SK-N-SH (cell line): ENCODE results near the gene PKP1. TPM values are rescaled to one million over a fixed set of nuclear protein-coding genes. Genes with fewer than 3 reads are reported as not detected.
A peak's percentile ranks its signal among the peaks of the same experiment; 100 is the strongest.

ENCODE experiments used
- CTCF ChIA-PET: fragments of 300-600, 350-600 bp; formaldehyde crosslinking; extraction: SDS; loops from one replicate; lab custom pipeline; 2021; lab: Yijun Ruan, JAX
- POLR2A ChIA-PET: fragments of 350-600 bp; sonication (Branson Sonifier 250); formaldehyde crosslinking; extraction: SDS; loops from one replicate; lab custom pipeline; 2020; ENCODE audit warnings: antibody characterized with exemption, inconsistent platforms; lab: Yijun Ruan, JAX
- DNase-seq: peaks from one replicate; pipeline ENCODE4 v3.0.0; 2012
- H2AFZ ChIP-seq: fragments of 200-600 bp; sonication (generic); 2 replicates; pipeline ENCODE4 v1.8.1; 2016; ENCODE audit warnings: antibody characterized with exemption, mild to moderate bottlenecking, low read depth
- H3F3A ChIP-seq: fragments of 200-600 bp; sonication (generic); replicated peaks from 2 replicates; pipeline ENCODE3; 2016; ENCODE audit warnings: antibody characterized with exemption, mild to moderate bottlenecking; ENCODE audit not compliant: insufficient read depth
- H3K27ac ChIP-seq, 2 experiments: fragments of 200-500 bp in 1 of 2; fragments of 200-600 bp in 1 of 2; sonication (Bioruptor generic) in 1 of 2; sonication (generic), shearing (Covaris generic) in 1 of 2; 2 replicates each; pipeline versions ENCODE4 v1.5.1 to v1.6.1; 2014 to 2016; ENCODE audit warnings: low read depth in 2 of 2, inconsistent platforms in 1 of 2, low read length in 1 of 2, mild to moderate bottlenecking in 1 of 2, mixed read lengths in 1 of 2
- H3K27me3 ChIP-seq: fragments of 200-600 bp; sonication (generic), shearing (Covaris generic); 2 replicates; pipeline ENCODE4 v1.6.1; 2016; ENCODE audit warnings: mixed run types; ENCODE audit not compliant: insufficient read depth
- H3K36me3 ChIP-seq, 2 experiments: fragments of 200-500 bp in 1 of 2; fragments of 200-600 bp in 1 of 2; sonication (Bioruptor generic) in 1 of 2; sonication (generic) in 1 of 2; replicated peaks in 1 of 2; 2 replicates each; pipeline versions ENCODE3 to v1.5.1; 2014 to 2016; ENCODE audit warnings: low read length in 1 of 2, mild to moderate bottlenecking in 1 of 2; ENCODE audit not compliant: insufficient read depth in 2 of 2, control insufficient read depth in 1 of 2
- H3K4me1 ChIP-seq, 2 experiments: fragments of 200-500 bp in 1 of 2; fragments of 200-600 bp in 1 of 2; sonication (Bioruptor generic) in 1 of 2; sonication (generic), shearing (Covaris generic) in 1 of 2; 2 replicates each; pipeline versions ENCODE4 v1.5.1 to v1.6.1; 2014 to 2016; ENCODE audit warnings: low read depth in 1 of 2, low read length in 1 of 2, mixed run types in 1 of 2; ENCODE audit not compliant: insufficient read depth in 2 of 2, control insufficient read depth in 1 of 2
- H3K4me2 ChIP-seq: fragments of 200-600 bp; sonication (generic), shearing (Covaris generic); 2 replicates; pipeline ENCODE4 v1.6.1; 2017; ENCODE audit warnings: mixed run types
- H3K4me3 ChIP-seq, 2 experiments: fragments of 200-500 bp in 1 of 2; fragments of 200-600 bp in 1 of 2; sonication (Bioruptor generic) in 1 of 2; sonication (generic), shearing (Covaris generic) in 1 of 2; 2 replicates each; pipeline versions ENCODE4 v1.5.1 to v1.8.1; 2014 to 2016; ENCODE audit warnings: low read depth in 2 of 2, inconsistent platforms in 1 of 2, low read length in 1 of 2, mild to moderate bottlenecking in 1 of 2, mixed read lengths in 1 of 2, moderate library complexity in 1 of 2
- H3K79me2 ChIP-seq: fragments of 200-600 bp; sonication (generic); 2 replicates; pipeline ENCODE4 v1.8.1; 2017; ENCODE audit warnings: mild to moderate bottlenecking; ENCODE audit not compliant: insufficient read depth
- H3K9ac ChIP-seq: fragments of 200-600 bp; sonication (generic); 2 replicates; pipeline ENCODE4 v1.6.1; 2017; ENCODE audit warnings: mixed run types
- H3K9me2 ChIP-seq: fragments of 200-600 bp; sonication (generic); 2 replicates; pipeline ENCODE4 v1.6.1; 2017; ENCODE audit warnings: mixed run types
- H3K9me3 ChIP-seq: fragments of 200-600 bp; sonication (generic); 2 replicates; pipeline ENCODE4 v1.6.1; 2017; ENCODE audit warnings: mixed run types, mild to moderate bottlenecking, moderate library complexity
- H4K20me1 ChIP-seq: fragments of 200-600 bp; sonication (generic); 2 replicates; pipeline ENCODE4 v1.6.1; 2017; ENCODE audit warnings: mild to moderate bottlenecking, mixed run types; ENCODE audit not compliant: insufficient read depth
- FOSL2 ChIP-seq: IDR thresholded peaks from 2 replicates; pipeline ENCODE4 v1.4.0; 2012; ENCODE audit warnings: low read depth, mild to moderate bottlenecking, moderate library complexity, borderline replicate concordance
- FOXM1 ChIP-seq: IDR thresholded peaks from 2 replicates; pipeline ENCODE4 v1.4.0; 2012; ENCODE audit warnings: low read depth, mild to moderate bottlenecking
- MXI1 ChIP-seq: IDR thresholded peaks from 2 replicates; pipeline ENCODE4 v1.6.1; 2012; ENCODE audit warnings: mild to moderate bottlenecking, low read depth, low read length, improper control_type of control experiment
- NFIC ChIP-seq: IDR thresholded peaks from 2 replicates; pipeline ENCODE4 v1.4.0; 2012; ENCODE audit warnings: borderline replicate concordance
- NRF1 ChIP-seq: IDR thresholded peaks from 2 replicates; pipeline ENCODE4 v1.6.1; 2012; ENCODE audit warnings: low read depth, mild to moderate bottlenecking, low read length
- RCOR1 ChIP-seq: fragments of 150-350 bp; IDR thresholded peaks from 2 replicates; pipeline ENCODE4 v1.6.1; 2017; ENCODE audit warnings: antibody characterized with exemption, low read length
- RFX5 ChIP-seq: IDR thresholded peaks from 2 replicates; pipeline ENCODE4 v1.6.1; 2012; ENCODE audit warnings: mild to moderate bottlenecking, improper control_type of control experiment, low read length
- RXRA ChIP-seq: IDR thresholded peaks from 2 replicates; pipeline ENCODE4 v1.4.0; 2012; ENCODE audit warnings: low read depth, mild to moderate bottlenecking, borderline replicate concordance
- USF1 ChIP-seq: IDR thresholded peaks from 2 replicates; pipeline ENCODE4 v1.4.0; 2012; ENCODE audit warnings: low read depth, borderline replicate concordance
- YY1 ChIP-seq: IDR thresholded peaks from 2 replicates; pipeline ENCODE4 v1.4.0; 2012; ENCODE audit warnings: low read depth, mild to moderate bottlenecking
- WGBS: methylation state at CpG from one replicate; pipeline ENCODE4 v1.1.6; 2017; ENCODE audit warnings: low lambda C conversion rate; 5-methylcytosine and 5-hydroxymethylcytosine counted together
- polyA plus RNA-seq, 3 experiments: library from polyadenylated mRNA; depleted of rRNA; stranded (reverse); fragments of >200 nt; gene quantifications; 2 replicates each; pipeline ENCODE4 v1.2.3, GENCODE V29; 2012
- TF ChIP-seq, protein P1 (sequence below): IDR thresholded peaks from 2 replicates; pipeline ENCODE4 v1.6.1; 2012; ENCODE audit warnings: mild to moderate bottlenecking, low read depth, low read length, moderate library complexity

PKP1 gene
- polyA plus RNA-seq, 1 of the 3 experiments (the other 2 are of a cell fraction), result not detected

- TF ChIP-seq RCOR1 (no peak), YY1 (no peak), FOSL2 (no peak)
Measured at GRCh38 chr1:201298396-201299381, 15.4 kb downstream of the PKP1 start (continued).

DNA sequence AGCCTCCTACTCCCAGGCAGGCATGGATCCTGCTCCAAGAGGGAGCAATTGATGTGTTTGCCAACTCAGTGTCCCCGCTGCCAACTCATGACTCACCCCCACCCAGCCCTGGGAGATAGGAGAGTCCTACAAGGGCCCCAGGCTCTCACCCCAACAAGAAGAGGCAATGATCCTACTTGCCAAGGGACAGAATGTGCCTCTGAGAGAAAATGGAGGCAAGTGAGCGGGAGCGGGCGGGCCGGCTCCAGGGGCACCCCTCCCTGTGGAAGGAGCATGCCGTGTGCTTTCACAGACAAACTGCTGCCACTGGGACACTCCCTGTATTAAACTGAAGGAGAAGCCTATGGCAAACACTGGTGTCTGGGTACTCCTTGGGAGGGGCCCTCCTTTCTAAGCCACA lies 16.7 kb downstream of the PKP1 start:
- Histone ChIP-seq H3K27me3 (no peaks in the 10 kb centered on the region), H3K4me1 (peaks cover 3 to 54% of the 10 kb centered on the region in 2 experiments; a peak in 3 of 4 replicates), H3F3A (peaks cover 5% of the 10 kb centered on the region), H3K36me3 (no peaks in the 10 kb centered on the region), H3K4me3 (no peak overlapping the region), H4K20me1 (no peaks in the 10 kb centered on the region), H3K79me2 (no peaks in the 10 kb centered on the region), H2AFZ (no peak overlapping the region), H3K27ac (no peak overlapping the region; a peak in 1 of 4 replicates), H3K9me3 (no peaks in the 10 kb centered on the region), H3K9me2 (no peaks in the 10 kb centered on the region), H3K9ac (no peak overlapping the region), H3K4me2 (peak overlapping the region; percentile 22)
- TF ChIP-seq MXI1 (no peak), NFIC (peak; percentile 78), FOXM1 (no peak), FOSL2 (peak; percentile 49; the same call in 1 of the 2 replicates)
- TF ChIP-seq, protein P1, sequence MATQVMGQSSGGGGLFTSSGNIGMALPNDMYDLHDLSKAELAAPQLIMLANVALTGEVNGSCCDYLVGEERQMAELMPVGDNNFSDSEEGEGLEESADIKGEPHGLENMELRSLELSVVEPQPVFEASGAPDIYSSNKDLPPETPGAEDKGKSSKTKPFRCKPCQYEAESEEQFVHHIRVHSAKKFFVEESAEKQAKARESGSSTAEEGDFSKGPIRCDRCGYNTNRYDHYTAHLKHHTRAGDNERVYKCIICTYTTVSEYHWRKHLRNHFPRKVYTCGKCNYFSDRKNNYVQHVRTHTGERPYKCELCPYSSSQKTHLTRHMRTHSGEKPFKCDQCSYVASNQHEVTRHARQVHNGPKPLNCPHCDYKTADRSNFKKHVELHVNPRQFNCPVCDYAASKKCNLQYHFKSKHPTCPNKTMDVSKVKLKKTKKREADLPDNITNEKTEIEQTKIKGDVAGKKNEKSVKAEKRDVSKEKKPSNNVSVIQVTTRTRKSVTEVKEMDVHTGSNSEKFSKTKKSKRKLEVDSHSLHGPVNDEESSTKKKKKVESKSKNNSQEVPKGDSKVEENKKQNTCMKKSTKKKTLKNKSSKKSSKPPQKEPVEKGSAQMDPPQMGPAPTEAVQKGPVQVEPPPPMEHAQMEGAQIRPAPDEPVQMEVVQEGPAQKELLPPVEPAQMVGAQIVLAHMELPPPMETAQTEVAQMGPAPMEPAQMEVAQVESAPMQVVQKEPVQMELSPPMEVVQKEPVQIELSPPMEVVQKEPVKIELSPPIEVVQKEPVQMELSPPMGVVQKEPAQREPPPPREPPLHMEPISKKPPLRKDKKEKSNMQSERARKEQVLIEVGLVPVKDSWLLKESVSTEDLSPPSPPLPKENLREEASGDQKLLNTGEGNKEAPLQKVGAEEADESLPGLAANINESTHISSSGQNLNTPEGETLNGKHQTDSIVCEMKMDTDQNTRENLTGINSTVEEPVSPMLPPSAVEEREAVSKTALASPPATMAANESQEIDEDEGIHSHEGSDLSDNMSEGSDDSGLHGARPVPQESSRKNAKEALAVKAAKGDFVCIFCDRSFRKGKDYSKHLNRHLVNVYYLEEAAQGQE, result no peak
- ChIA-PET POLR2A (no interaction called here), CTCF (interaction anchor here (1.0 to 3.0 kb wide), 5 partner anchors 9 to 153 kb away, joined by 3 to 17 read pairs (median 4); no protein-coding TSS in a partner anchor)
- no peak for DNase-seq
- WGBS, result 72% methylated on average over 6 of the region's 6 CpGs

DNA sequence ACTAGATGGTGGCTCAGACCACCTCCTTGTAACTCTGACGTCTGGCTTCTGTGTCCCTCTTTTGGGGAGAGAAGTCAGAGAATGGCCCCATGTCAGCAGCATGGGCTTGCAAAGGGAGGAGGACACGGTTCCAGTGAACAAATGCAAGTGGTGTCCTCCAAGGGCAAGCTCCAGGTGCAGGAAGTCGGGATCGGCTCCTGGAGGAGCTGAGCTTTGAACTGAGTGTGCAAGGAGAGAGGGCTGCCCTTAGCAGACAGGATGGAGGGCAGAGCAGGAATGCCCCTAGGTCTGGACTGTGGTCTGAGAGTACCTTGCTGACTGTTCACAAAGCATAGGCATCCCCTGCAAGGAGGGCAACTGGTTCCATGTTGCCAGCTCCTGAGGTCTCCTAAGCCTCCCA lies 17.3 kb downstream of the PKP1 start:
- Histone ChIP-seq H3K27ac (no peak overlapping the region), H2AFZ (no peak overlapping the region), H3K79me2 (no peaks in the 10 kb centered on the region), H3K4me1 (peaks cover 3 to 47% of the 10 kb centered on the region in 2 experiments; a peak in 3 of 4 replicates), H3K4me3 (no peak overlapping the region), H3K4me2 (no peak overlapping the region), H3F3A (peaks cover 5% of the 10 kb centered on the region), H3K36me3 (no peaks in the 10 kb centered on the region), H3K27me3 (no peaks in the 10 kb centered on the region), H3K9me3 (no peaks in the 10 kb centered on the region), H3K9me2 (no peaks in the 10 kb centered on the region), H4K20me1 (no peaks in the 10 kb centered on the region), H3K9ac (no peak overlapping the region)
- TF ChIP-seq RXRA, result no peak
- TF ChIP-seq RFX5, result no peak
- TF ChIP-seq NRF1, result no peak
- TF ChIP-seq USF1, result no peak
- 65% methylated on average over 4 of the region's 4 CpGs for WGBS
- CTCF ChIA-PET, result interaction anchor here (1.3 to 13.1 kb wide), 4 partner anchors 11 to 212 kb away, joined by 3 to 126 read pairs (median 5); no protein-coding TSS in a partner anchor
- DNase-seq, result no peak
- POLR2A ChIA-PET, result no interaction called here
